22Rv1 (cell line): ENCODE data around the gene GARIN5B.

ENCODE experiments used
- ZFX ChIP-seq: fragments of 450-650 bp; IDR thresholded peaks from 2 replicates; pipeline ENCODE4 v1.6.1; 2017; ENCODE audit warnings: antibody characterized with exemption, borderline replicate concordance
- TF ChIP-seq, protein P1 (sequence below): fragments of 450-650 bp; IDR thresholded peaks from 2 replicates; pipeline ENCODE4 v1.5.1; 2017; ENCODE audit warnings: mild to moderate bottlenecking

DNA sequence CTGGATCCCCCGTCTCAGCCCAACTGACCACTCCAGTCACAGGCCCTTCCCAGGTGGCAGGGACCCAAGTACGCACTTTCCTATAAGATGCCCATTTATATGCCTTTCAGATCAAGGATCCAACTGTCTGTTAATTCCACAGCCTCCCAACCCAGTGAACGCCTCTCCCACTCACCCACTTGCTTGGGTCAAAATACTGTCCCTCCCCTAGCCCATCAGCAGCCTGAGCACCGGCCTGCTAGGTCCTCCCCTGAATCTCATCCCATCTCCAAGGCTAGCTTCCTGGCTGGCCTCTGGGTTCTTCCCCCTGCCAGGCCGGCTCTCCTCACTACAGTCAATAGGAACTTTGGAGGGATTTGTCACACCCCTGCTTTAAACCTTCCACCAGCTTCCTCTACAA, 42.6 kb upstream of the GARIN5B start:
- TF ChIP-seq, protein P1, sequence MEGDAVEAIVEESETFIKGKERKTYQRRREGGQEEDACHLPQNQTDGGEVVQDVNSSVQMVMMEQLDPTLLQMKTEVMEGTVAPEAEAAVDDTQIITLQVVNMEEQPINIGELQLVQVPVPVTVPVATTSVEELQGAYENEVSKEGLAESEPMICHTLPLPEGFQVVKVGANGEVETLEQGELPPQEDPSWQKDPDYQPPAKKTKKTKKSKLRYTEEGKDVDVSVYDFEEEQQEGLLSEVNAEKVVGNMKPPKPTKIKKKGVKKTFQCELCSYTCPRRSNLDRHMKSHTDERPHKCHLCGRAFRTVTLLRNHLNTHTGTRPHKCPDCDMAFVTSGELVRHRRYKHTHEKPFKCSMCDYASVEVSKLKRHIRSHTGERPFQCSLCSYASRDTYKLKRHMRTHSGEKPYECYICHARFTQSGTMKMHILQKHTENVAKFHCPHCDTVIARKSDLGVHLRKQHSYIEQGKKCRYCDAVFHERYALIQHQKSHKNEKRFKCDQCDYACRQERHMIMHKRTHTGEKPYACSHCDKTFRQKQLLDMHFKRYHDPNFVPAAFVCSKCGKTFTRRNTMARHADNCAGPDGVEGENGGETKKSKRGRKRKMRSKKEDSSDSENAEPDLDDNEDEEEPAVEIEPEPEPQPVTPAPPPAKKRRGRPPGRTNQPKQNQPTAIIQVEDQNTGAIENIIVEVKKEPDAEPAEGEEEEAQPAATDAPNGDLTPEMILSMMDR = no peak
- TF ChIP-seq ZFX = no peak
